HG03108 (cell line): ENCODE measurements around the gene UBL3.

Experiments
- ATAC-seq: cut with Tn5 transposase; IDR thresholded peaks from one replicate; pipeline ENCODE4 v1.9.1; 2021; ENCODE audit warnings: moderate library complexity; ENCODE audit not compliant: unreplicated experiment

UBL3 gene

GRCh38 chr13:29858231-29858630 lies 7.8 kb upstream of the UBL3 start:
- ATAC-seq: no peak

- ATAC-seq: no peak
These were observed 6.7 kb upstream of the UBL3 start for GRCh38 chr13:29857085-29857484.

GRCh38 chr13:29856426-29856825 lies 6.0 kb upstream of the UBL3 start:
- no peak for ATAC-seq

- no peak for ATAC-seq
These were observed 5.4 kb upstream of the UBL3 start for GRCh38 chr13:29855784-29856183.

- no peak for ATAC-seq
These were observed 4.6 kb upstream of the UBL3 start for GRCh38 chr13:29855009-29855408.

GRCh38 chr13:29853131-29853530 lies 2.7 kb upstream of the UBL3 start:
- ATAC-seq: no peak

- ATAC-seq: no peak
These were observed 2.1 kb upstream of the UBL3 start for GRCh38 chr13:29852472-29853054.

- ATAC-seq: peak; percentile 31
These were observed 645 bp downstream of the UBL3 start for GRCh38 chr13:29849731-29850212.

GRCh38 chr13:29849071-29849631 lies 1.3 kb downstream of the UBL3 start:
- ATAC-seq: no peak

- ATAC-seq: no peak
These were observed 2.9 kb downstream of the UBL3 start for GRCh38 chr13:29847501-29847983.

GRCh38 chr13:29846475-29847256 lies 3.8 kb downstream of the UBL3 start:
- ATAC-seq: no peak

GRCh38 chr13:29845440-29846056 lies 4.9 kb downstream of the UBL3 start:
- ATAC-seq: no peak

- no peak for ATAC-seq
These were observed 6.0 kb downstream of the UBL3 start for GRCh38 chr13:29844441-29844840.

- no peak for ATAC-seq
These were observed 9.8 kb downstream of the UBL3 start for GRCh38 chr13:29840585-29840984.

GRCh38 chr13:29835280-29836061 lies 14.9 kb downstream of the UBL3 start:
- no peak for ATAC-seq

- no peak for ATAC-seq
These were observed 17.6 kb downstream of the UBL3 start for GRCh38 chr13:29832761-29833298.

GRCh38 chr13:29830000-29830399 lies 20.4 kb downstream of the UBL3 start:
- ATAC-seq: no peak

- ATAC-seq: no peak
These were observed 31.3 kb downstream of the UBL3 start for GRCh38 chr13:29819143-29819542.

- ATAC-seq: peak; percentile 90
These were observed 32.6 kb downstream of the UBL3 start for GRCh38 chr13:29817604-29818378.

- ATAC-seq: no peak
These were observed 33.7 kb downstream of the UBL3 start for GRCh38 chr13:29816715-29817114.
